Measurements from ENCODE around the gene OR4B1.

GRCh38 chr11:48168815-48169214 is 47.8 kb upstream of the OR4B1 start:
- TF ChIP-seq, protein P1, sequence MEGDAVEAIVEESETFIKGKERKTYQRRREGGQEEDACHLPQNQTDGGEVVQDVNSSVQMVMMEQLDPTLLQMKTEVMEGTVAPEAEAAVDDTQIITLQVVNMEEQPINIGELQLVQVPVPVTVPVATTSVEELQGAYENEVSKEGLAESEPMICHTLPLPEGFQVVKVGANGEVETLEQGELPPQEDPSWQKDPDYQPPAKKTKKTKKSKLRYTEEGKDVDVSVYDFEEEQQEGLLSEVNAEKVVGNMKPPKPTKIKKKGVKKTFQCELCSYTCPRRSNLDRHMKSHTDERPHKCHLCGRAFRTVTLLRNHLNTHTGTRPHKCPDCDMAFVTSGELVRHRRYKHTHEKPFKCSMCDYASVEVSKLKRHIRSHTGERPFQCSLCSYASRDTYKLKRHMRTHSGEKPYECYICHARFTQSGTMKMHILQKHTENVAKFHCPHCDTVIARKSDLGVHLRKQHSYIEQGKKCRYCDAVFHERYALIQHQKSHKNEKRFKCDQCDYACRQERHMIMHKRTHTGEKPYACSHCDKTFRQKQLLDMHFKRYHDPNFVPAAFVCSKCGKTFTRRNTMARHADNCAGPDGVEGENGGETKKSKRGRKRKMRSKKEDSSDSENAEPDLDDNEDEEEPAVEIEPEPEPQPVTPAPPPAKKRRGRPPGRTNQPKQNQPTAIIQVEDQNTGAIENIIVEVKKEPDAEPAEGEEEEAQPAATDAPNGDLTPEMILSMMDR (IDR thresholded peaks at IDR 0.05): no peak
- TF ChIP-seq POLR2A (IDR thresholded peaks at IDR 0.05): no peak

All from adrenal gland (tissue), 5 donors.